HAP-1 (cell line): Measurements from ENCODE around the gene CROCC2.

Source experiments
- DNase-seq, 2 experiments: peaks; one replicate each; pipeline ENCODE4 v3.0.0-alpha.2; 2016 to 2020; ENCODE audit warnings: low spot score in 2 of 2
- H3K27me3 ChIP-seq: fragments of 250-450 bp; sonication (Bioruptor Pico); 2 replicates; pipeline ENCODE4 v1.5.1; 2020; ENCODE audit warnings: low read depth, mild to moderate bottlenecking, moderate library complexity
- H3K36me3 ChIP-seq: fragments of 250-450 bp; sonication (Bioruptor Pico); replicated peaks from 2 replicates; pipeline ENCODE4 v1.5.1; 2020; ENCODE audit warnings: mild to moderate bottlenecking
- H3K4me1 ChIP-seq: fragments of 250-450 bp; sonication (Bioruptor Pico); 2 replicates; pipeline ENCODE4 v1.5.1; 2020; ENCODE audit warnings: mild to moderate bottlenecking
- H3K4me3 ChIP-seq: fragments of 250-450 bp; sonication (Bioruptor Pico); 2 replicates; pipeline ENCODE4 v1.5.1; 2020; ENCODE audit warnings: mild to moderate bottlenecking, moderate library complexity
- H3K9me3 ChIP-seq: fragments of 250-450 bp; sonication (Bioruptor Pico); 2 replicates; pipeline ENCODE4 v1.5.1; 2020; ENCODE audit warnings: mild to moderate bottlenecking, moderate library complexity
- in situ Hi-C: fragments of 300-500 bp; cut with MboI; formaldehyde crosslinking; loops from 3 replicates; pipeline ENCODE4 v1.14.3; 2020; ENCODE audit warnings: low sequenced_read_pairs, inconsistent platforms, mixed read lengths

Gene CROCC2

DNA sequence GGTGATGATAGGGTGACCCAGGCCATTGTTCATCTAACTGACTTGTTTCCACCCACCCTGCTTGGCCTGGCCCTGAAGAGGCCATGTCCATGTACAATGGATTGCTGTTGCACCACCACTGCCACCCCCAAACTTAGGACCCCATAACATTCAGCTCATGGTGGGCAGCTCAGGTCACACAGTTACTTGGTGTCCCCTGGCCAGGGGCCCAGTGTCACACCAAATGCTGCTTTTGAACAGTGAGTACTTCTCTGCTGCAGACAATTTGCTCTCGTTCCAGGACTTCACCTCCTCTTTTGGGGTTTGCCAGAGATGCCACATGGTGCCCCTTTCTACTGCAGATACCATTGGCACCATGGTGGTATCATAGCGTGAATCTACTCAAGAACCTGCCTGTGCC is 21.9 kb upstream of the CROCC2 start:
- no peak for DNase-seq
- no peaks in the 10 kb centered on the region for H3K4me1 ChIP-seq
- no peaks in the 10 kb centered on the region for H3K36me3 ChIP-seq
- peaks cover 11% of the 10 kb centered on the region for H3K27me3 ChIP-seq
- in situ Hi-C loops, result no loop called here
- H3K9me3 ChIP-seq, result no peaks in the 10 kb centered on the region
- H3K4me3 ChIP-seq, result no peak overlapping the region

DNA sequence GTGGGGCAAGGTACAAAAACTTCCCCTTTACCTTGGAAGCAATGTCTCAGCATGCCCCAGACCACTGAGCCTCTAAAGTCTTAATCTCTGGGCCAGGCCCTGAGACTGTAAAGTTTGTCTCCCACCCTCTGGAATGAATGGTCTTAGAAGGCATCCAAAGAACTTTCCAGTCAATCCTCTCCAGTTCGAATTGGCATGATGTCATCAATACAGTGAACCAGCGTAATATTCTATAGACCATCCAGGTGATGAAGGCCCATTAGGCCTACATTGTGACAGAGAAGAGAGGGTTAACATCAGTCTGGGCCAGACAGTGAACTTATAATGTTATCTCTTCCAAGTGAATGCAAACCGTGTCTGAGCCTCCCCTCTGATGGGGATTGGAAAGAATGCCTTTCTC is 21.4 kb upstream of the CROCC2 start:
- no peaks in the 10 kb centered on the region for H3K4me1 ChIP-seq
- H3K9me3 ChIP-seq, result no peaks in the 10 kb centered on the region
- in situ Hi-C loops, result no loop called here
- peaks cover 11% of the 10 kb centered on the region for H3K27me3 ChIP-seq
- no peak overlapping the region for H3K4me3 ChIP-seq
- no peaks in the 10 kb centered on the region for H3K36me3 ChIP-seq
- DNase-seq, result no peak

DNA sequence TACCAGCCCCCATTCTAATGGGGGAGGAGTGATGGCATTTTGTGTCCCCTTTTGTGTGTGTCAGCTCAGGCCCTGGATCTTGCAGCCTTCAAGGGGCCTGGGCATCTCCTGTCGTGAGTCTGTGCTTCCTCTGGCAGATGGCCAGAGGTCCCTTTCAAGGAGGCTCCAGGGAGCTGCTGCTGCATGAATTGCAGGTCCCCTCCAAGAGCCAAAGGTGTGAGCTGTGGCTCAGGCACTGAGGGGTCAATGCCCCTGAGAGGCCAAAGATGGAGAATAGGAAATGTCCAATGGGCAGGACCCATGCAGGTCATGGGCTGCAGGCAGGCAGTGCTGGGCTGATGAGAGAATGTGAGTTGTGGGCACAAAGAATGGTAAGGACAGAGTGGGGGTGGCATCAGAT is 20.6 kb upstream of the CROCC2 start:
- Histone ChIP-seq H3K9me3 (no peaks in the 10 kb centered on the region), H3K4me3 (no peak overlapping the region), H3K27me3 (peaks cover 11% of the 10 kb centered on the region), H3K36me3 (no peaks in the 10 kb centered on the region), H3K4me1 (no peaks in the 10 kb centered on the region)
- in situ Hi-C loops, result no loop called here
- no peak for DNase-seq

DNA sequence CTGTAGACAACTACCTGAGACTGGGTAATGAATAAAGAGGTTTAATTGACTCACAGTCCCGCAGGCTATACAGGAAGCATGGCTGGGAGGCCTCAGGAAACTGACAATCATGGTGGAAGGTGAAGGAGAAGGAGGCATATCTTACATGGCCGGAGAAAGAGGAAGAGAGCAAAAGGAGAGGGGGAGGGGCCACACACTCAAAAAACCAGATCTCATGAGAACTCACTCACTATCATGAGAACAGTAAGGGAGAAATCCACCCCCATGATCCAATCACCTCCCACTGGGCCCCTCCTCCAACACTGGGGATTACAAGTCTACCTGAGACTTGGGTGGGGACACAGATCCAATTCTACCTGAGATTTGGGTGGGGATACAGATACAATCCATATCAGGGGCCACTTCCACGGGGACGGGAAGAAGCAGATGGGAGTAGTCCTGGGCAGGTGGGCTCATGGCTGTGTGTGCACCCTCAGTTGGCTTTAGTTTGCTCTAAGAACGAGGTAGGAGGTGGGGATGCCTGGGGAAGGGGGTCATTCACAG is 20.0 kb upstream of the CROCC2 start:
- Histone ChIP-seq H3K4me3 (no peak overlapping the region), H3K9me3 (no peaks in the 10 kb centered on the region), H3K27me3 (peaks cover 11% of the 10 kb centered on the region), H3K4me1 (no peaks in the 10 kb centered on the region), H3K36me3 (no peaks in the 10 kb centered on the region)
- no peak for DNase-seq
- in situ Hi-C loops, result no loop called here

DNA sequence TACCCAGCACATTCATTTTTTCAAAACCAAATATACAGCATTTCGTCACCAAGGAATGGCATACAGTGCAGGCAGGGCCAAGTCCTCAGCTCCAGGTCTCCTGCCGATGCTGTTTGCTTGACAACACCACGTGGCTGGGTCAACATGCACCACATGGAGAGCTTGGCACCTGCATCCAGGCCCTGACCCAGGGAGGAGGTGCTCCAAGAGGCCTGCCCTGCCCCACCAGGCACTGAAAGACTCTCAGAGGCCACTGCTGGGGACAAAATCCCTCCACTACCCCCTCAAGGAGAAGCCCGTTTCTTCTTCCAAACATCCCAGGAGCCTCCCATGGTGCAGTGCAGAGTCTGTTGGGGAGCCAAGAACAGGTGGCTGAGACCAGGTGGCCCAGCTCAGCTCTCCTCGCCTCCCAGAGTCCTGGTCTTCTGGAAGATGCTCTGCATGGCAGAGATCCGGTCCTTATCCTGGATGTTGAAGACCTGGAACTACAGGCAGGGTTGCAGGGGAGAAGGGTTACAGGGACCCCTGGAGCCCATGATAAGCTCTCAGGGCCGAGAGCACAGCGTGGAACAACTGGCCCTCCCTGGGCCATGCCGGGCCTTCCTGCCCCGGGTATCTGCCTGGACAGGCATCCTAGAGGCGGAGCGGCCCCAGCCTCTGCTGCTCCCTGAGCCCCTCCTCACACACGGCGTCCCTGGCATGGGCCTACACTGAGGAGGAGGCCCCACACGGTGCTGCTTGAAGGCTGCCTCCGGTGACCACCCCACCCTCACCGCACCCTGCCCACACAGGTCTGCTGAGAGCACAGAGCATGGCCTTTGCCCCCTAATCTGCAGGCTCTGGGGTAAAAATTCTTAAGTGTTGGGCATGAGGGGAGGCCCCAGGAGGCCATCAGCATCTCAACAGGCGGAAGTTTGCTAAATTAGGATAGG is 19.2 kb upstream of the CROCC2 start:
- Histone ChIP-seq H3K36me3 (no peaks in the 10 kb centered on the region), H3K27me3 (peaks cover 11% of the 10 kb centered on the region), H3K9me3 (no peaks in the 10 kb centered on the region), H3K4me1 (no peaks in the 10 kb centered on the region), H3K4me3 (no peak overlapping the region)
- no peak for DNase-seq
- in situ Hi-C loops, result no loop called here

DNA sequence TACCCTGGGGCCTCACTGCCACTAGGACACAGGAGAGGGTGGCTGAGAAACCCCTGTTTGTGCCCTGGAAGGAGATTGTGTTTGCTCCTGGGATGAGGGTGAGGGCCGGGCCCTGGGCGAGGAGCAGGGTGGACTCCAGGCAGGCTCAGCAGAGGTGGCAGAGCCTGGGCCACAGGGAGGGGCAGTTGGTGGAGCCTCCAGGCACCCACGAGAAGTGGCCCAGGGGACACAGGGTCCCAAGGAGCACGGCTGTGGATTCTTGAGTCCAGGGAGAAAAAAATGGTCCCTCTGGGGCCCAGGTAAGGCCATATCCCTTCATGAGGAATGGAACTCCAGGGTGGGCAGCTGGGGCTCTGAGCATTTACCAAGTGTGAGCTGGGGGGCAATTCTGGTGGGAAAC is 18.5 kb upstream of the CROCC2 start:
- in situ Hi-C loops, result no loop called here
- Histone ChIP-seq H3K9me3 (no peaks in the 10 kb centered on the region), H3K4me1 (no peaks in the 10 kb centered on the region), H3K27me3 (peaks cover 7% of the 10 kb centered on the region; the same call in 1 of the 2 replicates), H3K4me3 (no peak overlapping the region), H3K36me3 (no peaks in the 10 kb centered on the region)
- no peak for DNase-seq

DNA sequence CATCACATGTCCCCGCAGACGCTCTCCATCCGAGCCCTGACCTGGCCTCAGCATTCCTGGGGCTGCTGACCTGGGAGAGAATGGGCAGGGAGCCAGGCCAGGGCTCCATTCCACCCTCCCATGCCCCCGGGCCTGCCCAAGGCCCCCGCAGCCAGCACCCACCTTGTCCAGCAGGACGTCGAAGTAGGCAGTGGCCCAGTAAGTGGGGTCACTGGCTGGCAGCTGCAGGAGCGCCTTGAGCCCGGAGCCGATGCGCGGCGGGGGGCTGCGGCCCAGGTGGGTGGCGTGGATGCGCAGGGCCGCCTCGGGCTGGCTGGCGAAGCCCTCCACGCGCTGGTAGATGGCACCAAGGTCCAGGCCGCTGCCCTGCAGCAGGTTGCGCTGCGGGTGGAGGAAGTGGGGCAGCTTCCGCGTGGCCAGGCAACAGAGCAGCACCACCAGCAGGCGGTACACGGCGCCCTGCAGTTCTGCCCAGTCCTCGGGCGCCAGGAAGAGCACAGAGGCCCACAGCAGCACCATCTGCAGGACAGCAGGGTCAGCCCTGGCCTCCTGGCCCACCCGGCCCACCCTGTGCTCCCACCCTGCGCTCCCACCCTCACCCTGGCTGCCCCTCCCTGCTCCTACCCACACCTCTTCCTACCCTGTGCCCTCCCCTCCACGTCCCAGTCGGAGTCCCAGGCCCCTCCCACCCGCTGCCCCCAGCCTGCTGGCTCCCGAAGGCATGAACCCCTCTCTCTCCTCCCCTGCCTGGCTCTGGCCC is 17.8 kb upstream of the CROCC2 start:
- Histone ChIP-seq H3K9me3 (no peaks in the 10 kb centered on the region), H3K4me1 (no peaks in the 10 kb centered on the region), H3K36me3 (no peaks in the 10 kb centered on the region), H3K4me3 (no peak overlapping the region), H3K27me3 (no peaks in the 10 kb centered on the region)
- in situ Hi-C loops, result no loop called here
- DNase-seq, result no peak

DNA sequence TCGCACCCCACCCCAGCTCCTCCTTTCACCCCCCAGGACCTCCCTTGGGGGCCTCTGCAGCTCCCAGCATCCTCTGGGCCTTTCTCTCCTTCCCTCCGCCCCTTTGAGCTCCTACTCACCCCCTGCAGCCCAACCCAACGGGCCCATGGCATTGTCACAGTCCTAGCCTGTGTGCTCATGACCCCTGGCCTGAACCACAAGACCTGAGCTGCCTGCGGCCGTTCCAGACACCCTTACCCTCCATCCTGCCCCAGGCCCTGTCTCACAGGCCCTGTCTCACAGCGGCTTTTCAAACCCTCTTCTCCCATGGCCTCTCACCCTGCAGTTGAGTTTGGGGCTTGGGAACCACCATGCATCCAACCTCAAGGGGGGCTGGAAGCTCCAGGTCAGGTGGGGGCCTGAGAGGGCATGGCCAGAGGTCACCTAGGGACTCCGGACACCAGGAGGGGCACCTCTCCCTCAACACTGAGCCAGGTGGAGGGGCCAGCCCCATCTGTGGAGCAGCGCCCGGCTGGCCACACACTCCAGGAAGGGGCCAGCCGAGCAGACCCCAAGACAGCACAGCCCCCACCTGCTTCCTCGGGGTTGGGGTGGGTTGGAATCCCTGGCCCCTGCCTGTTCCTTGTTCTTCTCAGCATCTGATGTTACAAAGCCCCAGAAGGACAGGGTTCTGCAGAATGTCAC is 17.1 kb upstream of the CROCC2 start:
- no peak overlapping the region for H3K4me3 ChIP-seq
- no peak for DNase-seq
- no peaks in the 10 kb centered on the region for H3K4me1 ChIP-seq
- H3K9me3 ChIP-seq, result no peaks in the 10 kb centered on the region
- H3K36me3 ChIP-seq, result no peaks in the 10 kb centered on the region
- in situ Hi-C loops, result no loop called here
- H3K27me3 ChIP-seq, result no peaks in the 10 kb centered on the region

DNA sequence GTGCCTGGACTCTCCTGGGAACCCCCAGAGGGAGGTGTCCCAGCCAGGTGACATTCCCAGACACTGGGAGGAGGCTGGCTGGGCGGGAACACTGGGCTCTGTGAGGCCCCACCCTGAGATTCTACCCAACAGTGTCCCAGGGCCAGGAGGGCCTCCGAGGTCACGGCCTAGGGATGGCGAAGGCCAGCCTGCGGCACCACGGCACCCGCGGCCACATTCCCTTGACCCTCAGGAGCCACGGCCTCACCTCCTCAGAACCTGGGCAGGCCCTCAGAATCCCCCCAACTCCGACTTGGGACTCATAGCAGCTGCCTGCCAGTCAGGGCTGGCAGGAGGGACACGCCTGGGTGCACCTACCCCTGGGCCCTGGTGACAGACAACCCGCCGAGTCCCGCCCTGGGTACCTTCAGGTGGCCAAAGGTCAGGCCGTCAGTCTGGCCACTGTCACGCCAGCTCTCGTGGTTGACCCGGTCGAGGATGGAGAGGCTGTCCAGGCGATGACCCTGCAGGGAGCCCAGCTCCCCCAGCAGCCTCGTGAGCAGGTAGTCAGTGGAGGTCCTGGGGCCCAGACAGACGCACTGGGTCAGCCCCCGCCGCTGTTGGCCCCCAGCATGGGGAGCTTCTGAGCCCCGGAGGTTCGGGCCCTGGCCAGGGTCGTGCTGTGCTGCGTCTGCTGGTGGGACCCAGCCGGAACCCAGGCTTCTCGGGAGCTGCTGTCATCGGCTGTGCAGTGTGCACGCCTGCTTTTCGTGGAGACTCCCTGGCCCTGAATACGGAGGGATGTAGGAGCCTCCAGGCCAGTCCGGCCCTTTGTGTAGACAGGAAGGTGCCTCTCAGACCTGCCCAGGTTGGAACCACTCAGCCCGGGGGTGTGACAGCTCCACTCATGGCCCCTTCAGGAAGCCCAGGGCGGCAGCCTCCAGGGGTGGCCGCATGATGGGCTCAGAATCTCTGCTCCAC is 16.3 kb upstream of the CROCC2 start:
- no peaks in the 10 kb centered on the region for H3K9me3 ChIP-seq
- H3K4me1 ChIP-seq, result no peaks in the 10 kb centered on the region
- H3K4me3 ChIP-seq, result no peak overlapping the region
- no peaks in the 10 kb centered on the region for H3K27me3 ChIP-seq
- no peaks in the 10 kb centered on the region for H3K36me3 ChIP-seq
- DNase-seq, result no peak
- in situ Hi-C loops, result no loop called here

DNA sequence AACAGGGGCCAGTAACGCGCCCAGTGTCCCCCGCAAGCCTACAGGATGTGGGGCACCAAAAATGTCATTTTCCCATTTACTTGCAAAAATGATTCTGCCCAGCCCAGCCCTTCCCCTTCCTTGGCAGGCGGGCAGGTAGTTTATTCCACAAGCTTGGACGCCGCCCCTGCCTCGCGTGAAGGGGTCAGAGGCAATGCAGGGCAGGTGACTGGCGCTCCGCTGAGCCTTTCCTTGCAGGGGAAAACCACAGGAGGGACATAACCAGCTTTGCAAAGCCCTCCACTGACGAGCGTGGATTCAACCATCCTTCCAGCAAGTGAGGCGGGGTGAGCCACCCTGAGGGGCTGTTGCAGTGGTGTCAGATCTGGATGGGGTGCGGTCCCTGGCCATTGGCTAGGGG is 15.4 kb upstream of the CROCC2 start:
- H3K9me3 ChIP-seq, result no peaks in the 10 kb centered on the region
- H3K4me1 ChIP-seq, result no peaks in the 10 kb centered on the region
- in situ Hi-C loops, result no loop called here
- H3K27me3 ChIP-seq, result no peaks in the 10 kb centered on the region
- H3K36me3 ChIP-seq, result no peaks in the 10 kb centered on the region
- no peak for DNase-seq
- H3K4me3 ChIP-seq, result no peak overlapping the region

DNA sequence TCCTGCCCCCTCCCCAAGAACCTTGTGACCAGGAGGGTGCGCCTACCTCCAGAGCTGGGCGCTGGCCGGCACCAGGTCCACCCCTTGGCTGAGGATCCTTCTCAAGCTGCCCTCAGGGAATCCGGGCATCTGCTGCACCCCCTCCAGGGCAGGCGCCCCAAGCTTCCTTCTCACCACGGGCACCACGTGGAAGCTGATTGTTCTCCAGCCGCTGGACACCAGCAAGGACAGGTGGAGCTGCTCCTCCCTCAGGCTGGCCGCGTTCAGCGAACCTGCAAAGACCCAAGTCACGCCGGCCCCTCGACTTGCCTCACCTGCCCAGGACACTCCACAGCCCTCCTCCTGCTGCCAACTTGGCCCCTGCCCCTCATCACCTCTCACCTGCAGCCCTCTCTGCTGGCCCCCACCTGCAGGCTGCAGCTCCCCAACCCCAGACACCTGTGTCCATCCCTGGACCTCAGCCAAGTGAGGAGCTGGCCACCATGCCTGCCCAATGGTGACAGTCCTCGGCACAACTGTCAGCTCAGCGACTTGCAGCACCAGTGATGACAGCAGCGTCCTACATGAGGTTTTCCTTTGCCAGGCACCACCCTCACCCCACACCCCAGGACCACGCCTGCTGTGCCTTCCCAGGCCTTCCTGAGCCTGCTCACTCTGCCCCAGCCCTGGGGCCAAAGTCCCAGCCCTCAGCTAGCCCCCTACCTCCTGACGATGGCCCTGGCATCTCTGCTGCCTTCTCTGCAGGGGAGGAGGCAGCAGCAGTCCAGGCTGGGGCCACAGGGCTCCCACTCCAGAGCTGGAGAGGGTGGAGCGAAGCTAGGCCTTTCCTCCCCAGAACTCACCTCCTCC is 14.4 kb upstream of the CROCC2 start:
- Histone ChIP-seq H3K4me1 (no peaks in the 10 kb centered on the region), H3K36me3 (no peaks in the 10 kb centered on the region), H3K9me3 (no peaks in the 10 kb centered on the region), H3K4me3 (no peak overlapping the region), H3K27me3 (no peaks in the 10 kb centered on the region)
- in situ Hi-C loops, result no loop called here
- no peak for DNase-seq

DNA sequence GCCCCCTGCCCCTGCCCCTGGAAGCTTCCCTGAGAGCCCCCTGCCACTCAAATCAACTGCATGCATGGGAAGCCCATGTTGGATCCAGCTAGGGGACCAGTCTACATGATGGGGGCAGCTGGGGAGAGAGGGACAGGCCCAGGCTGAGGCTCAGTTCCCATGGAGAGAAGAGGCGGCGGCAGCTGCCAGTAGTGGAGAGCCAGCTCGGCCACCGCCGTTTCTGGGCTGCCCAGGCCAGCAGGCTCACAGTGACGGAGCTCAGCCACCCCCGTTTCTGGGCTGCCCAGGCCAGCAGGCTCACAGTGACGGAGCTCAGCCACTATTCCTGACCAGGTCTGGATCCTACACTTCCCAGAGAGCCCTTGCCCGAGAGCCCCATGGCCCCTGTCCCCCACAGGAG is 13.8 kb upstream of the CROCC2 start:
- no peaks in the 10 kb centered on the region for H3K4me1 ChIP-seq
- H3K9me3 ChIP-seq, result no peaks in the 10 kb centered on the region
- in situ Hi-C loops, result no loop called here
- no peaks in the 10 kb centered on the region for H3K27me3 ChIP-seq
- H3K36me3 ChIP-seq, result no peaks in the 10 kb centered on the region
- DNase-seq, result no peak
- no peak overlapping the region for H3K4me3 ChIP-seq
